Pancreas (tissue), 10 donors: ENCODE data around the gene NPVF. TPM values are rescaled to one million over a fixed set of nuclear protein-coding genes. Genes with fewer than 3 reads are reported as not detected.

Experiments used
- ATAC-seq, 4 donors: fragments of 200-7000 bp; cut with Tn5 transposase; one replicate each; pipeline versions ENCODE4 v1.8.0 to v1.9.1; 2020; ENCODE audit warnings: mild to moderate bottlenecking in 4 of 4, moderate library complexity in 4 of 4
- DNase-seq, 6 donors: peaks; one replicate each; pipeline ENCODE4 v3.0.0-alpha.2; 2020
- FAIRE-seq: peaks from 2 replicates; lab custom pipeline; 2012; peaks lifted over from hg19 to GRCh38; lab: Jason Lieb, UNC
- H3K27ac ChIP-seq, 4 donors: fragments of 200-600 bp; sonication (generic); 1 replicate in 3 of 4; 2 replicates in 1 of 4; pipeline versions ENCODE4 v1.5.0 to v1.8.0; 2020
- H3K27me3 ChIP-seq, 4 donors: fragments of 200-600 bp; one replicate each; pipeline ENCODE4 v1.8.0; 2021
- H3K36me3 ChIP-seq, 3 donors: fragments of 200-600 bp; sonication (generic) in 1 of 3; one replicate each; pipeline versions ENCODE4 v1.5.0 to v1.8.0; 2020 to 2021
- H3K4me1 ChIP-seq, 3 donors: fragments of 200-600 bp; one replicate each; pipeline ENCODE4 v1.8.0; 2021
- H3K4me3 ChIP-seq, 4 donors: fragments of 200-600 bp; sonication (generic) in 2 of 4; one replicate each; pipeline versions ENCODE4 v1.5.0 to v1.8.0; 2020 to 2021
- H3K9me3 ChIP-seq, 4 donors: fragments of 200-600 bp; one replicate each; pipeline ENCODE4 v1.8.0; 2021
- WGBS, 2 donors: extraction: QIAGEN DNeasy Blood & Tissue Kit; methylation state at CpG; one replicate each; pipeline ENCODE4 v1.1.7; 2013; 5-methylcytosine and 5-hydroxymethylcytosine counted together
- intact Hi-C, 3 donors: fragments of 100-400 bp; cut with DNase I; formaldehyde crosslinking; loops; one replicate each; pipeline versions ENCODE4 v1.11.1 to v1.14.2; 2022
- polyA plus RNA-seq, 2 donors: library from polyadenylated mRNA; stranded (reverse); fragments of 200-250 nt; gene quantifications; one replicate each; pipeline ENCODE4 v1.2.3, GENCODE V29; 2013
- total RNA-seq, 6 donors: library from RNA; stranded (reverse); fragmentation: NEBNext Ultra II Directional in 4 of 6; extraction: Animal tissue kit (Norgen Biotek cat#: 25700) in 4 of 6; gene quantifications; one replicate each; pipeline versions ENCODE4 v1.2.1 to v1.2.4, GENCODE V29; 2021 to 2023
- TF ChIP-seq, protein P1 (sequence below), 4 donors: fragments of 200-600 bp; sonication (generic) in 3 of 4; IDR thresholded peaks; one replicate each; pipeline versions ENCODE4 v1.5.0 to v1.8.0; 2021; ENCODE audit warnings: antibody characterized with exemption in 4 of 4
- donor health status: healthy with polysubstance abuse.
- donor health status: DM: no; HTN: no; CAD: no; lungs with moderate emphysema.
- donor health status: DM: no; HTN: no; CAD: no.
- donor health status: control.
- donor health status: control.
- donor health status: Bipolar disorder and iron deficiency.
- donor health status: DM: yes; HTN: yes; CAD: no.
- donor health status: DM: no; HTN: no; CAD: no.
- donor health status: DM: no; HTN: no; CAD: no.
- donor health status: DM: yes; HTN: yes; CAD: no.

The NPVF gene
- total and polyA plus RNA-seq, 8 donors: not detected

DNA sequence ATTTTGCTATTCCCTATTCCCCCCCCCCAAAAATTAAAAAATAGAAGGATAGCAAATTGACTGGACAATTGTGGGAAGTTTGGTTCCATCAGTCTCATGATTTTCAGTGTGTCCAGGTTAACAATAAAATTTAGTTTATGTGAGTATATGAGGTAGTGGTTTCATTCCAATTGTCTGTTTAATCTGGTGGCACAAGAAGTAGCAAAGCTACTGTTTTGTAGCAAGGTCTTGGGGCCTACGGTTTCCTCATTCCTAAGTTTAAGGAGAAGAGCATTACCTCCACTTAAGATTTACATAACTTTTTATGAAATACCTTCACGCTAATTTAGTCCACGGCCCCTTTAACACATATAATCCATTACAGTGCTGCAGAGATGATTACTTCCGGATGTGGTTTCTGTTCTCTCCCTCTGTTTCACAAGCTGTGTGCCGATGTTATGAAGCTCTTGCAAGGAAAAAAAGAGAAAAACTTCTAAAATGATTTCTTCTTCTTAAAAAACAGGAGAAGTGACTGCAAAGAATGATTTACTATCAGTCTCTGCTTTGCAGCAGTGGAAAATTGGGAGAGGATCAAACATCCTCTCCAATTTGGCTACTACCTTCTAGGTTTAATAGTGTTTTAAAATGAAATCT, 32.7 kb upstream of the NPVF start:
- no peaks in the 10 kb centered on the region for H3K27me3 ChIP-seq
- peak in 2 of 4 donors; percentile 27 to 63 for ATAC-seq
- H3K27ac ChIP-seq: no peak overlapping the region
- TF ChIP-seq, protein P1, sequence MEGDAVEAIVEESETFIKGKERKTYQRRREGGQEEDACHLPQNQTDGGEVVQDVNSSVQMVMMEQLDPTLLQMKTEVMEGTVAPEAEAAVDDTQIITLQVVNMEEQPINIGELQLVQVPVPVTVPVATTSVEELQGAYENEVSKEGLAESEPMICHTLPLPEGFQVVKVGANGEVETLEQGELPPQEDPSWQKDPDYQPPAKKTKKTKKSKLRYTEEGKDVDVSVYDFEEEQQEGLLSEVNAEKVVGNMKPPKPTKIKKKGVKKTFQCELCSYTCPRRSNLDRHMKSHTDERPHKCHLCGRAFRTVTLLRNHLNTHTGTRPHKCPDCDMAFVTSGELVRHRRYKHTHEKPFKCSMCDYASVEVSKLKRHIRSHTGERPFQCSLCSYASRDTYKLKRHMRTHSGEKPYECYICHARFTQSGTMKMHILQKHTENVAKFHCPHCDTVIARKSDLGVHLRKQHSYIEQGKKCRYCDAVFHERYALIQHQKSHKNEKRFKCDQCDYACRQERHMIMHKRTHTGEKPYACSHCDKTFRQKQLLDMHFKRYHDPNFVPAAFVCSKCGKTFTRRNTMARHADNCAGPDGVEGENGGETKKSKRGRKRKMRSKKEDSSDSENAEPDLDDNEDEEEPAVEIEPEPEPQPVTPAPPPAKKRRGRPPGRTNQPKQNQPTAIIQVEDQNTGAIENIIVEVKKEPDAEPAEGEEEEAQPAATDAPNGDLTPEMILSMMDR (IDR thresholded peaks at IDR 0.05): no peak
- H3K9me3 ChIP-seq: no peaks in the 10 kb centered on the region
- intact Hi-C loops: loop anchor here in 1 of 3 donors (5.0 to 10.0 kb wide), 2 partner anchors 131 to 304 kb away; no protein-coding TSS in a partner anchor
- no peak overlapping the region for H3K4me3 ChIP-seq
- no peak for DNase-seq
- WGBS, 2 donors: 58 to 61% methylated on average over 4 of the region's 5 CpGs
- H3K36me3 ChIP-seq: no peaks in the 10 kb centered on the region
- FAIRE-seq: no peak
- peaks cover 0 to 3% (median 0%) of the 10 kb centered on the region in 3 donors for H3K4me1 ChIP-seq

DNA sequence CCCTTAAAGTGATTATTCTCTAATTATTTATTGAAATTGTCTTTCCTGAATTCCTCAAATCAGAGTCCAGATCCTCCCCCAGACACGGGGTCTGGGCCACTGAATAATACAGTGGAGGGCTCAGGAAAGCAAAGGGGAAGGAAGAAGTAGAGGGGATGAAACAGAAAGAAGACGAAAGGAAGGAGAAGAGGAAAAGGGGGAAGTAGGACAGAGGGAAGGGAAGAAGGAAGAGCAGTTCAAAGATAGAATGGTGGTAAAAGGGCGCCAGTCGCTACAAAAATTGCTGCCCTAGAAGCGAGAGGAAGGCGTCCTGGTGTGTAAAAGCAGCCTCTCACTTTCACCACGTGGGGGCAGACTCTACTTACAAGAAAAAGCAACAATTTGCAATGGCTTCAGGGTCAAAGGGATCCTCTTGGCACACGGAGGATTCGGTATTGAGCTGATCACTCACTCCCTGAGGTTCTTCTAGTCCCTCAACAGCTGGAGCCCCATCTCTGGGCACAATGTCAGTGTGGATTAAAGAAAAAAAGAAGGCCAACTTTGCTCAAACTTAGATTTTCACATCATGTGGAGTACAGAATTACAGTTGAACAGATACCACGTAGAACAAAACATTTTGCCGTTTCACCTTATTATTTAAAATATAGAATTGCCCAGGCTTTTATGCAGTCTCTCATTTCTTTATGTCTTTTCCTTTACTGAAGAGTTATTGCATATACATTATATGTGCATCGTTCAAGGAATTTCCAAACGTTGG, 31.4 kb upstream of the NPVF start:
- Histone ChIP-seq H3K9me3 (no peaks in the 10 kb centered on the region), H3K4me1 (peaks cover 0 to 3% (median 0%) of the 10 kb centered on the region in 3 donors), H3K4me3 (no peak overlapping the region), H3K36me3 (no peaks in the 10 kb centered on the region), H3K27ac (no peak overlapping the region), H3K27me3 (no peaks in the 10 kb centered on the region)
- no peak for FAIRE-seq
- 23 to 27% methylated on average over 13 of the region's 13 CpGs for WGBS, 2 donors
- intact Hi-C loops: loop anchor here in 2 of 3 donors (5.0 to 10.0 kb wide), 4 partner anchors 133 to 593 kb away; no protein-coding TSS in a partner anchor
- ATAC-seq: peak; percentile 82 to 93 (median 92)
- TF ChIP-seq, protein P1 (IDR thresholded peaks at IDR 0.05): peak; percentile 57 to 79 (median 71)
- peak in 4 of 6 donors; percentile 29 to 82 (median 57) for DNase-seq

DNA sequence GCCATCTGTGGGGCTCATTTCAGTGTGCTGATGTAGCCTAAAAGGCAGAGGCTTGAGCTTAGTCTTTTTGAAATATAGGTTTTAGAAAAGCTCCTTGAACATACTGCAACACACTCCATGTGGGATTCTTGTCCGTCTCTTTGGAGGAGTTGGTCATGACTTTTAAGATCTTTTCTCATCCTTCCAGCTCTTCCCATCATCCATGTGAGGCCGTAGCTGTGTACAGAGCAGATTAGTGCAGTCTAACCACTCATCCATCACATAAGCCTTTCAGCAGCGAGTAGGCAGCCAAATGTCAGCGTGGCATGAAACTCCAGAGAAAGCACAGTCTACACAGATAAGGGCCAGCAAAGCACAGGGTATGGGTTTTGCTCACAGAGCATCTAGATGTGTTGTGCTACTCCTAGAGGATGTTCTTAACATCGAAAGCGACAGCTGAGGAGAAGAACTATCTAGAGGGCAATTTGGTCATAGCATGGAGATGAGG, 28.1 kb upstream of the NPVF start:
- FAIRE-seq: no peak
- H3K27me3 ChIP-seq: no peaks in the 10 kb centered on the region

DNA sequence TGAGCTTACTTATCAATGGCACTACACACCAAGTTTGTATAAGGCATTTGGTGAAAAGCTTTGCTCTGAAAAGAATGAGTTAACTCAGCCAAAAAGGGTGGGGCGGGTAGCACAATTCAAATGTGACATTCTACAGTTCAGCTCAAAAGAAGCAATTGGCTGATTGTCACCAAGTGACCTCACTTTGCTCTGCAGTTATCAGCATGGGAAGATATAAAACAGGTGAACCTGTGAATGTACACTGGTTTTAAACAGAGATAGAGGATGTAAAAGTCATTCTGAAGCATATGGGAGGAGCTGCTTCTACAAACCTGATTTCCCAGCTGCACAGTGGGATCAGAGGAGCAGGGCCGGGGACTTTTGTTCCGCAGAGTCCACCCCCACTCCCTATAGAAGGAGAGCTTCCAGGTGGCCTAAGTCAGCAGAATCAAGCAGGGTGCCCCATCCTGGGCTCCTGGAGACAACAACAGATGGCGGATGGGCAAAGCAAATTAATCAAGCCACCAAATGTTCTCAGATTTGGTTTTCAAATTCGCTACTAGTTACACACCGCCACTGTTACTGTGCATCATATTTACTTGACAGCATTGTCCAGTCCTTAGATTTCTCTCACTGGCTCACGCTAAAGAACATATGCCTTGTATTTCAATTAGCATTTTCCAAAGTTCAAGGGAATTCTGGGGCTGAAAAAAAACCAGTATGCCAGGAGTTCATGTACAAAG, 27.5 kb upstream of the NPVF start:
- Histone ChIP-seq H3K4me3 (no peak overlapping the region), H3K27ac (no peak overlapping the region), H3K27me3 (no peaks in the 10 kb centered on the region), H3K36me3 (no peaks in the 10 kb centered on the region), H3K9me3 (no peaks in the 10 kb centered on the region), H3K4me1 (no peaks in the 10 kb centered on the region)
- peak; percentile 15 to 55 (median 44) for ATAC-seq
- FAIRE-seq: no peak
- intact Hi-C loops: loop anchor here in 1 of 3 donors (2.0 to 5.0 kb wide), 3 partner anchors 135 to 597 kb away; no protein-coding TSS in a partner anchor
- TF ChIP-seq, protein P1 (IDR thresholded peaks at IDR 0.05): no peak
- whole genome bisulfite sequencing, 2 donors: 47 to 55% methylated on average over 7 of the region's 7 CpGs
- DNase-seq: peak in 1 of 6 donors; percentile 20

More for the DNA sequence above, 28.1 kb upstream of the NPVF start:
- Histone ChIP-seq H3K9me3 (no peaks in the 10 kb centered on the region), H3K27ac (no peak overlapping the region), H3K4me1 (peaks cover 0 to 3% (median 0%) of the 10 kb centered on the region in 3 donors), H3K4me3 (no peak overlapping the region), H3K36me3 (no peaks in the 10 kb centered on the region)
- DNase-seq: no peak
- ATAC-seq: peak in 2 of 4 donors; percentile 45 to 47
- TF ChIP-seq, protein P1 (IDR thresholded peaks at IDR 0.05): no peak
- 78 to 86% methylated on average over 6 of the region's 6 CpGs for WGBS, 2 donors
- intact Hi-C loops: loop anchor here in 1 of 3 donors (2.0 to 5.0 kb wide), 3 partner anchors 134 to 596 kb away; no protein-coding TSS in a partner anchor
